Natural killer cell (primary cell): Measurements from ENCODE around the gene CBLN1. TPM values are rescaled to one million over a fixed set of nuclear protein-coding genes. Genes with fewer than 3 reads are reported as not detected.

Source experiments
- ATAC-seq, 3 donors: fragments of 150-1000 bp in 2 of 3; fragments of 200-7000 bp in 1 of 3; cut with Tn5 transposase; 1 replicate in 1 of 3; 2 replicates in 2 of 3; pipeline ENCODE4 v1.10.0; 2021; ENCODE audit warnings: mild to moderate bottlenecking in 2 of 3, moderate library complexity in 2 of 3
- DNase-seq, 2 donors: peaks; one replicate each; pipeline versions ENCODE4 v3.0.0 to v3.0.0-alpha.2; 2013 to 2021; ENCODE audit warnings: mixed read lengths in 1 of 2
- H3K27ac ChIP-seq: one replicate; pipeline ENCODE4 v1.5.1; 2013; ENCODE audit warnings: mild to moderate bottlenecking, low read length
- H3K27me3 ChIP-seq: one replicate; pipeline ENCODE4 v1.6.1; 2013; ENCODE audit warnings: low read length; ENCODE audit not compliant: control insufficient read depth, insufficient read depth
- H3K36me3 ChIP-seq: one replicate; pipeline ENCODE4 v1.6.1; 2013; ENCODE audit warnings: low read length; ENCODE audit not compliant: control insufficient read depth, insufficient read depth
- H3K4me1 ChIP-seq: one replicate; pipeline ENCODE4 v1.6.1; 2013; ENCODE audit warnings: low read length; ENCODE audit not compliant: control insufficient read depth, insufficient read depth
- H3K4me3 ChIP-seq: one replicate; pipeline ENCODE4 v1.5.1; 2013; ENCODE audit warnings: low read length
- H3K9me3 ChIP-seq: one replicate; pipeline ENCODE4 v1.6.1; 2013; ENCODE audit warnings: low read length; ENCODE audit not compliant: control insufficient read depth, insufficient read depth
- H3K27ac Mint-ChIP-seq, 2 donors: one replicate each; pipeline ENCODE4 v1.8.0; 2022; ENCODE audit warnings: mild to moderate bottlenecking in 2 of 2, mixed read lengths in 2 of 2, moderate library complexity in 1 of 2
- H3K27me3 Mint-ChIP-seq, 2 donors: one replicate each; pipeline ENCODE4 v1.8.0; 2022; ENCODE audit warnings: low read depth in 2 of 2, mixed read lengths in 2 of 2
- H3K36me3 Mint-ChIP-seq: one replicate; pipeline ENCODE4 v1.8.0; 2022; ENCODE audit warnings: mixed read lengths
- H3K4me1 Mint-ChIP-seq, 2 donors: one replicate each; pipeline ENCODE4 v1.8.0; 2022; ENCODE audit warnings: mixed read lengths in 2 of 2
- H3K4me3 Mint-ChIP-seq: one replicate; pipeline ENCODE4 v1.8.0; 2022; ENCODE audit warnings: mild to moderate bottlenecking, moderate library complexity, mixed read lengths
- H3K9me3 Mint-ChIP-seq, 2 donors: one replicate each; pipeline ENCODE4 v1.8.0; 2022; ENCODE audit warnings: mixed read lengths in 2 of 2
- CTCF ChIP-seq: fragments of 200-600 bp; IDR thresholded peaks from one replicate; pipeline ENCODE4 v1.8.0; 2022; ENCODE audit warnings: antibody characterized with exemption
- WGBS: methylation state at CpG from one replicate; pipeline ENCODE4 v1.1.7; 2013; ENCODE audit warnings: missing lambda C conversion rate; ENCODE audit not compliant: insufficient coverage; 5-methylcytosine and 5-hydroxymethylcytosine counted together
- intact Hi-C: fragments of 100-400 bp; cut with micrococcal nuclease; formaldehyde crosslinking; loops from one replicate; pipeline ENCODE4 v1.14.2; 2022
- total RNA-seq, 4 donors: library from RNA; stranded (reverse); fragments of 120-200 nt in 1 of 4; gene quantifications; one replicate each; pipeline versions ENCODE4 v1.2.3 to v1.2.4, GENCODE V29; 2013 to 2022

Gene CBLN1
- total RNA-seq, 3 donors from 2014 or later (not counting 1 experiment from before 2014, with no cell fraction given), result not detected

GRCh38 chr16:49269201-49269600 is 12.4 kb downstream of the CBLN1 start:
- Mint-ChIP-seq H3K4me3 (no peak overlapping the region), H3K27me3 (peaks cover 6 to 19% of the 10 kb centered on the region in 2 donors), H3K4me1 (no peaks in the 10 kb centered on the region), H3K36me3 (no peaks in the 10 kb centered on the region), H3K9me3 (no peaks in the 10 kb centered on the region), H3K27ac (no peak overlapping the region)
- Histone ChIP-seq H3K27ac (no peak overlapping the region), H3K4me3 (no peak overlapping the region), H3K9me3 (no peaks in the 10 kb centered on the region), H3K27me3 (peaks cover 2% of the 10 kb centered on the region), H3K4me1 (no peaks in the 10 kb centered on the region), H3K36me3 (no peaks in the 10 kb centered on the region)
- no peak for DNase-seq
- intact Hi-C loops, result no loop called here
- ATAC-seq, result no peak
- WGBS, result 70% methylated on average over 3 of the region's 3 CpGs
- TF ChIP-seq CTCF, result no peak

GRCh38 chr16:49268667-49269066 is 13.0 kb downstream of the CBLN1 start:
- Mint-ChIP-seq H3K27ac (no peak overlapping the region), H3K9me3 (peaks cover 0 to 2% of the 10 kb centered on the region in 2 donors), H3K4me1 (no peaks in the 10 kb centered on the region), H3K36me3 (no peaks in the 10 kb centered on the region), H3K27me3 (peaks cover under 1 to 14% of the 10 kb centered on the region in 2 donors), H3K4me3 (no peak overlapping the region)
- WGBS, result 63% methylated on average over 1 of the region's 1 CpG
- Histone ChIP-seq H3K27me3 (peaks cover 1% of the 10 kb centered on the region), H3K4me3 (no peak overlapping the region), H3K9me3 (no peaks in the 10 kb centered on the region), H3K36me3 (no peaks in the 10 kb centered on the region), H3K4me1 (no peaks in the 10 kb centered on the region), H3K27ac (no peak overlapping the region)
- TF ChIP-seq CTCF, result no peak
- no peak for ATAC-seq
- intact Hi-C loops, result no loop called here
- no peak for DNase-seq

GRCh38 chr16:49262501-49262900 is 19.1 kb downstream of the CBLN1 start:
- Mint-ChIP-seq H3K9me3 (peaks cover 0 to 5% of the 10 kb centered on the region in 2 donors), H3K27ac (no peak overlapping the region), H3K36me3 (no peaks in the 10 kb centered on the region), H3K4me1 (no peaks in the 10 kb centered on the region), H3K4me3 (no peak overlapping the region), H3K27me3 (peaks cover 0 to 8% of the 10 kb centered on the region in 2 donors)
- H3K4me1 ChIP-seq, result no peaks in the 10 kb centered on the region
- H3K36me3 ChIP-seq, result no peaks in the 10 kb centered on the region
- no peak overlapping the region for H3K4me3 ChIP-seq
- no peaks in the 10 kb centered on the region for H3K9me3 ChIP-seq
- intact Hi-C loops, result no loop called here
- DNase-seq (no peak), ATAC-seq (no peak)
- no peak for TF ChIP-seq CTCF
- no peaks in the 10 kb centered on the region for H3K27me3 ChIP-seq
- WGBS, result 83% methylated on average over 5 of the region's 5 CpGs
- no peak overlapping the region for H3K27ac ChIP-seq

GRCh38 chr16:49261930-49262329 is 19.7 kb downstream of the CBLN1 start:
- H3K4me1 Mint-ChIP-seq, result no peaks in the 10 kb centered on the region
- Histone ChIP-seq H3K4me1 (no peaks in the 10 kb centered on the region), H3K9me3 (no peaks in the 10 kb centered on the region), H3K36me3 (no peaks in the 10 kb centered on the region), H3K27ac (no peak overlapping the region), H3K4me3 (no peak overlapping the region), H3K27me3 (no peaks in the 10 kb centered on the region)
- DNase-seq (no peak), ATAC-seq (no peak)
- intact Hi-C loops, result no loop called here
- no peak overlapping the region for H3K4me3 Mint-ChIP-seq
- peaks cover 0 to 5% of the 10 kb centered on the region in 2 donors for H3K9me3 Mint-ChIP-seq
- H3K27me3 Mint-ChIP-seq, result peaks cover 2 to 8% of the 10 kb centered on the region in 2 donors
- H3K27ac Mint-ChIP-seq, result no peak overlapping the region
- TF ChIP-seq CTCF, result no peak
- no peaks in the 10 kb centered on the region for H3K36me3 Mint-ChIP-seq
